ENCODE measurements around the gene LZTS2. TPM values are rescaled to one million over a fixed set of nuclear protein-coding genes. Genes with fewer than 3 reads are reported as not detected.

Gene LZTS2
- total RNA-seq, 1 experiment from 2014 or later = 58.3 TPM

- no peak overlapping the region for H3K9ac ChIP-seq (ENCODE audit: low read length)
- ChIA-PET CTCF (no interaction called here), POLR2A (ENCODE audit: unreplicated experiment) (no interaction called here)
- intact Hi-C loops (cut with micrococcal nuclease) = no loop called here
- H3K27ac ChIP-seq (ENCODE audit: low read length) = no peak overlapping the region
- ATAC-seq (no peak), DNase-seq (no peak)
- H3K79me2 ChIP-seq (ENCODE audit: low read length) = peaks cover 6% of the 10 kb centered on the region
- no peaks in the 10 kb centered on the region for H3K9me2 ChIP-seq (replicated peaks; ENCODE audit: low read length)
- H2AFZ ChIP-seq (ENCODE audit: low read length) = no peak overlapping the region
- H3K4me3 ChIP-seq (ENCODE audit: low read length) = no peak overlapping the region
- H4K20me1 ChIP-seq (ENCODE audit: low read length) = no peaks in the 10 kb centered on the region
- H3K36me3 ChIP-seq (ENCODE audit: low read depth, low read length) = no peaks in the 10 kb centered on the region
- H3K4me2 ChIP-seq (ENCODE audit: low read length) = no peak overlapping the region
- H3K27me3 ChIP-seq (ENCODE audit: low read length) = no peaks in the 10 kb centered on the region
- no peaks in the 10 kb centered on the region for H3K9me3 ChIP-seq (ENCODE audit: low read length)
- no peak for TF ChIP-seq EZH2 (IDR thresholded peaks at IDR 0.05; ENCODE audit: low read length, unreplicated experiment)
- no peak for TF ChIP-seq EZH2phosphoT487 (IDR thresholded peaks at IDR 0.05; ENCODE audit: borderline replicate concordance, low read length)
- TF ChIP-seq CTCF (conservative IDR thresholded peaks at IDR 0.05; ENCODE audit: low read depth, low read length) = no peak
- peaks cover 11% of the 10 kb centered on the region for H3K4me1 ChIP-seq (ENCODE audit: insufficient read depth, low read length)
- no TSS peak for BruUV-seq (replicated peaks)
- no peaks in the 10 kb centered on the region for H3F3A ChIP-seq (ENCODE audit: low read length, unreplicated experiment)
Observed at GRCh38 chr10:100981178-100981772, 18.3 kb upstream of the LZTS2 start.

- intact Hi-C loops (cut with micrococcal nuclease) = no loop called here
- CTCF ChIA-PET = no interaction called here
Observed at GRCh38 chr10:100982916-100983830, 16.4 kb upstream of the LZTS2 start.

More at GRCh38 chr10:100982916-100983830, 16.4 kb upstream of the LZTS2 start:
- no peaks in the 10 kb centered on the region for H3K9me2 ChIP-seq (replicated peaks; ENCODE audit: low read length)
- no peaks in the 10 kb centered on the region for H3F3A ChIP-seq (ENCODE audit: low read length, unreplicated experiment)
- H3K4me3 ChIP-seq (ENCODE audit: low read length) = no peak overlapping the region
- H4K20me1 ChIP-seq (ENCODE audit: low read length) = no peaks in the 10 kb centered on the region
- peaks cover 25% of the 10 kb centered on the region for H3K79me2 ChIP-seq (ENCODE audit: low read length)
- H3K9ac ChIP-seq (ENCODE audit: low read length) = no peak overlapping the region
- H3K9me3 ChIP-seq (ENCODE audit: low read length) = no peaks in the 10 kb centered on the region
- H2AFZ ChIP-seq (ENCODE audit: low read length) = no peak overlapping the region
- no peak overlapping the region for H3K4me2 ChIP-seq (ENCODE audit: low read length)
- POLR2A ChIA-PET (ENCODE audit: unreplicated experiment) = no interaction called here
- no peaks in the 10 kb centered on the region for H3K27me3 ChIP-seq (ENCODE audit: low read length)
- no peaks in the 10 kb centered on the region for H3K36me3 ChIP-seq (ENCODE audit: low read depth, low read length)
- no peak for TF ChIP-seq CTCF (conservative IDR thresholded peaks at IDR 0.05; ENCODE audit: low read depth, low read length)
- TF ChIP-seq EZH2 (IDR thresholded peaks at IDR 0.05; ENCODE audit: low read length, unreplicated experiment) = no peak
- TF ChIP-seq EZH2phosphoT487 (IDR thresholded peaks at IDR 0.05; ENCODE audit: borderline replicate concordance, low read length) = no peak
- ATAC-seq = no peak
- DNase-seq = no peak
- H3K4me1 ChIP-seq (ENCODE audit: insufficient read depth, low read length) = peaks cover 6% of the 10 kb centered on the region
- H3K27ac ChIP-seq (ENCODE audit: low read length) = no peak overlapping the region
- BruUV-seq (replicated peaks) = no TSS peak

Measured in PC-3 (cell line).